Measurements from ENCODE around the gene TPPP2.
"Not testable (repeated sequence)": the region's sequence is repeated elsewhere in the genome, so short reads cannot be mapped to it uniquely, and the experiment has no call there.

TPPP2 gene

GRCh38 chr14:21029917-21030316 lies at the start of gene TPPP2:
Gene TPPP2 (plus strand): TSS chr14:21030217. CDS start chr14:21030582, 365 bp downstream.
- no peak for DNase-seq

GRCh38 chr14:20980906-20981305 lies 49.1 kb upstream of the TPPP2 start:
- DNase-seq: no peak

GRCh38 chr14:20982646-20983369 lies 47.2 kb upstream of the TPPP2 start:
- no peak for DNase-seq

GRCh38 chr14:20985650-20986049 lies 44.4 kb upstream of the TPPP2 start:
- DNase-seq: not testable (repeated sequence)

DNA sequence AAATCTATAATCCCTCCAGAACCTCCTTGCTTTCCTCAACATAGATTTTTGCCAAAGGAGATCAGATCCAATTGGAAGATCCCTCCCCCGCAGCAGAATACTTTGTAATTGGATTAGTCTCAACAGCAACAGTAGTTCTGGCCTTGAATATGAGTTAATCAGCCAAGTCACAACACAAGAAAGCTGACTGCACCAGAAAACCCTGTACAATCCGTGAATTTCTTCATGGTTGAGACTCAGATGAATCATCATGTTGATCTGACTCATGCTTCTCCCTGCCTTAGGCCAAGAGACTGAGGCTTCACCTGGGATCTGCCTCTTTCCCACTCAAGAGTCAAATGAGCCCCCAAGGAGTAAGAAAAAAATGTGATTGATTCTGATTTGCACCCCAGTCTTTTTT lies 43.2 kb upstream of the TPPP2 start:
- no peak for DNase-seq

- DNase-seq: no peak
These were observed 41.1 kb upstream of the TPPP2 start for GRCh38 chr14:20988717-20989470.

- no peak for DNase-seq
These were observed 40.6 kb upstream of the TPPP2 start for GRCh38 chr14:20989471-20989786.

DNA sequence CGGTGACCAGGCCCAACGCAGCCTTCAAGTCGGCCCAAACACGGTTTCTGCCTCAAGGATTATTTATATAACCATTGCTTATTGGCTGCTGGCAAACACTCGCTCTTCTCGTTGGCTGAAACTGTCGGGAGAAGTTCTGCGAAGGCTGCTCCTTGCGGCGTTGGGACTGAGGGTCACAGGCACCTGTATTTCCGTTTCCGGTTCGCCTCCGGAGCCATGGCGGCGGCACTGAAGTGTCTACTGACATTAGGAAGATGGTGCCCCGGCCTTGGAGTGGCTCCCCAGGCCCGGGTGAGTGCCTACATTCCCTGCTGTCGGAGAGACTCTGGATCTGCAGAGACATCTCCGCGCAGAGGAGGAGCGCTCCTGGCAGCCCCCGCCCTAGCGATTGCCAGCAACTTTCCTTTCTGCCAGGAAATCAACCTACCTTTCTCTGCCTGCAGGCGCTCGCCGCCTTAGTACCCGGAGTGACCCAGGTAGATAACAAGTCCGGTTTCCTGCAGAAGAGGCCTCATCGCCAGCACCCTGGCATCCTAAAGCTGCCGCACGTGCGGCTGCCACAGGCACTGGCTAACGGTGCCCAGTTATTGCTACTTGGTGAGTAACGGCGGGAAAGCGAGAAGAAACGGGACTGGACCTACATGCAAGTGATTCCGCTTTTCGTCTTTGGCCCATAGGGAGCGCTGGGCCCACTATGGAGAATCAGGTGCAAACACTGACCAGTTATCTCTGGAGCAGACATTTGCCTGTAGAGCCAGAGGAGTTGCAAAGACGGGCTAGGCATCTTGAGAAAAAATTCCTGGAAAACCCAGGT lies 40.0 kb upstream of the TPPP2 start, which contains the start of gene METTL17:
Gene METTL17, plus strand, starts transcription at position 194 of the 814 bp plus-strand sequence. Its CDS starts 23 bp downstream, at position 217.
- peak; percentile 87 for DNase-seq

GRCh38 chr14:20996521-20996920 lies 33.5 kb upstream of the TPPP2 start:
- DNase-seq: no peak

DNA sequence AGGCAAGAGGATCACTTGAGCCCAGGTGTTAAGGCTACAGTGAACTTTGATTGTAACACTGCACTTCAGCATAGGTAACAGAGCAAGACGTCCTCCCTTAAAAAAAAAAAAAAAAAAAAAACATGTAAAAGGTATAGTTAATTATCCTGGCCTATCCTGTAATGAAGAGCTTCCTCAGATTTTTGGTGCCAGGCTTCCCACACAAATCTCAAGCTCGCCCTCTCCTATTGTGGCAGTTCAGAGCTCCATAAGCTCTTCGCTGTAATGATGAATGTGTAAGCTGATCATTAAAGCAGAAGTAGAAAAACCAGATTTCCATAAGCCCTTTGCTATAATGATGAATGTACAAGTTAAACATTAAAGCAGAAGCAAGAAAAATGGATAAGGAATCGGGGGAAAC lies 32.9 kb upstream of the TPPP2 start:
- no peak for DNase-seq

DNA sequence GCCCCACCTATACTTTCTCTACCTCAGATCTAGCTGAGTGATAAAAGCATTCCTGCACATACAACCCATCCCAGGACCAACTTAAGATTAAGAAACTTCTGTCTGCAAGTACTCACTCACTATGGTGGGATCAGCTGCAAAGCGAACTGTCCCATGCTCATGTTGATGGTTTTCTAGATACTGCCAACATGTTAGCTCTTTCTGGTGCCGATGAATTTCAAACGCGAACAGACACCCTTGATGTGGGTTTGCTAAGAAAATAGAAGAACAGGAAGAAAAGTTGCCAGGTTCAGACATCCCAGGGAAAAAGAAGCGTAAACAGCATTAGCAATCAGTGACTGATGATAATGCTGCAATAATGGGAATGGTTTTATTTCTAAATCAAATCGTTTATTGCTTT lies 32.5 kb upstream of the TPPP2 start:
- DNase-seq: no peak

GRCh38 chr14:20998139-20998538 lies 31.9 kb upstream of the TPPP2 start:
- DNase-seq: no peak

DNA sequence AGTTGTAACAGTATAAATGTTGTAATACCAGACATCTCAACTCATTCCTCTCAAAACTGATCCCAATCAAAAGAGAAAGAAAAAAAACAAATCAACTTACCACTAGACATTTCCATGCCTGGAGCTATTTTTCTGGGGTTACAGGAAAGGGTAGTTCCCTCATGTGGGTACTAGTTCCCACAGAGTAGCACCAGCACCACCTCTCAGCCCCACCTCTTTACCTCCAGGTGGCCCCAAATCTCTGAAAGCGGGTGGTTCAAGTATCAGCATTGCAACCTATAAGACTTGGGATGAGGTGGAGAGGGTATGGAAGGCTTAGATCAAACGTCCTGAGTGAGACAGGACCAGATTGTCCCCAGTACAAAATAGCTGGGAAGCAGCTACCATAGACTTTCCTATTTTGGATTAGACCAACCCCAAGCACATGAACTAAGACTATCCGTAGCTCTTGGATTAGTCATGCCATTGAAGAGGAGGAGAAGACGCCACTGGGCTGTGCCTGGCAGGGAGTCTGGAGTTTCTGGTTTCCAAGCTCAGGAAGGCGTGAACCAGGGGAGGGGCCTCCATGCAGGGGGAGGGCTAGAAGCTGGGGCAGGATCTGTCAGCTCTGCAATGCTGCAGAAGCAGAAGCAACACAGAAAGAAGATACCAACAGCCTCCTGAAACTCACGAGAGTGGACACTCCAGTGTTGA lies 31.2 kb upstream of the TPPP2 start, which contains the start of gene SLC39A2:
Gene SLC39A2, plus strand, starts transcription at position 620 of the 693 bp plus-strand sequence. CDS start 154 bp downstream, outside the sequence.
- DNase-seq: no peak

DNA sequence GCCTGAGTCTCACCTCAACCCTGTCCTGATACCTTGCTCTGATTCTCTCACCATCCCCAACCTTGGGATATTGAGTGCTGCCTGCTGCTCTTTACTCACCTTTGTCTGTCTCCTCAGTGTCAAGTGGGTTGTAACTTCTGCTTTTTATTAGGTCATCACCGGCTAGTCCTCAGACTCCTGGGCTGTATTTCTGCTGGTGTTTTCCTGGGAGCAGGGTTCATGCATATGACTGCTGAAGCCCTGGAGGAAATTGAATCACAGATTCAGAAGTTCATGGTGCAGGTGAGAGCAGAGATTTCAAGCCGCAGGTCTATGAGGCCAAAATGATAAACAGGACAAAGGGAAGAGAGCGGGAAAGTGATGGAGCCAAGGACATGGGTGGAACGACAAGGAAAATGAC lies 30.4 kb upstream of the TPPP2 start:
- no peak for DNase-seq

DNA sequence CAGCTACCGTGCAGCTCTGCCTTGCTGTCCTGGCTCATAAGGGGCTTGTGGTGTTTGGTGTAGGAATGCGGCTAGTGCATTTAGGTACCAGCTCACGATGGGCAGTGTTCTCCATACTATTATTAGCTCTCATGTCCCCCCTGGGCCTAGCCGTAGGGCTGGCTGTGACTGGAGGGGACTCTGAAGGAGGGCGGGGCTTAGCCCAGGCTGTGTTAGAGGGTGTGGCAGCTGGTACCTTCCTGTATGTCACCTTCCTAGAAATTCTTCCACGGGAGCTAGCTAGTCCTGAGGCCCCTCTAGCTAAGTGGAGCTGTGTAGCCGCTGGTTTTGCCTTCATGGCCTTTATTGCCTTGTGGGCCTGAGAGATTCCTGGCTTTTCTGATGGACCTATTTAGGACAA lies 28.8 kb upstream of the TPPP2 start:
- no peak for DNase-seq

GRCh38 chr14:21003788-21004346 lies 26.1 kb upstream of the TPPP2 start:
- no peak for DNase-seq

DNA sequence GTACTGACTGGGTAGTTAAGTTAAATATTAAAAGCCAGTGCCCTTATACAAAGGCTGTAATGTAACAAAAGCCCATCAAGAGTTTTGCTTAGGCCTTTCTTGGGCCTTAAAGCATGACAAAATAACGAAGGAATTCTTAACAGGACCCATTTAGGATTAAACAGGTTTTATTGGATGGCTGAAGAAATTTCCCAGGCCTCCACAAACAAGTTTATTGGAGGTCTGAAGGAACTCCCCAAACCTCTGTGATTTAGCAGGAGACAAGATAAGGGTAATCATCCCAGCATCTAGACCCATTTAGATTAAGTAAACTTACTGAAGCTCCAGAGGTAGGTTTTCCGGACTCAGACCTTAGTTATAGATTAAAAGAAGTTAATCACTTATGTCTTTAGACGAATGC lies 20.3 kb upstream of the TPPP2 start:
- not testable (repeated sequence) for DNase-seq

- DNase-seq: no peak
These were observed 18.9 kb upstream of the TPPP2 start for GRCh38 chr14:21011136-21011535.

DNA sequence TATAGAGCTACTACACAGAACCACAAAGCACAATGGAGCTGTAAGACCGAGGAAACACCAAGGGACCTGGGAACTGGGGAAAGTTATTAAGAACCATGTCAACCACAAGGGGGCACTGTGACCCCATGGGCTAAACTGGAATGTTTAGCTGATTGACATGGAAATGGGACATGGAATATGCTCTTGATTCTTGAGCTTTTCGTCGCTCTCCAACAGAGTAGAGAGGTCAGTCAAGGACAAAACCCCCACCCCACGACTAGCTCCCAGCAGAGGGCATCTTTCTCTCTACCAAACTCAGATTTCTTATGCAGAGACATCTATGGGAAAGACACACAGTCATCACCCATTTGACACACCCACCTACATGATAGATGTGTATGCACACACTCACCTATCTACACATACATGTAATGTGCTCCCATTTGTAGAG lies 15.2 kb upstream of the TPPP2 start:
- peak; percentile 24 for DNase-seq

DNA sequence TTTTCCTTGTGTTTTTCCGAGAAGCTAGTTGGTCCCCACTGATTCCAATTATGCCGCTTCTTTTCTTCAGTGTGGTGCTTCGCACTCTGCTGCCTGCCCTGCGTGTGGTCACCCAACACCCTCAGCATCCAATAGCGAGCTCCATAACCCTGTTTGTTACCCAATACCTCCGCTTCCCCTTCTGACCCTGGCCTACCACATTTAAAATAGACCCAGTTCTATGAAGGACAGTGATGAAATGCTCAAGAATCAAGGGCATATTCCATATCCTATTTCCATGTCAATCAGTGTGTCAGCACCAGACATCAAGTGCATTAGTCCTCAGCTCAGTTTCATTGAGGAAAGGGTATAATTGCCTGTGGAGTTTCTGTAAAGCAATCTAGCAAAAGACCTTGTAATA lies 14.7 kb upstream of the TPPP2 start:
- no peak for DNase-seq

DNA sequence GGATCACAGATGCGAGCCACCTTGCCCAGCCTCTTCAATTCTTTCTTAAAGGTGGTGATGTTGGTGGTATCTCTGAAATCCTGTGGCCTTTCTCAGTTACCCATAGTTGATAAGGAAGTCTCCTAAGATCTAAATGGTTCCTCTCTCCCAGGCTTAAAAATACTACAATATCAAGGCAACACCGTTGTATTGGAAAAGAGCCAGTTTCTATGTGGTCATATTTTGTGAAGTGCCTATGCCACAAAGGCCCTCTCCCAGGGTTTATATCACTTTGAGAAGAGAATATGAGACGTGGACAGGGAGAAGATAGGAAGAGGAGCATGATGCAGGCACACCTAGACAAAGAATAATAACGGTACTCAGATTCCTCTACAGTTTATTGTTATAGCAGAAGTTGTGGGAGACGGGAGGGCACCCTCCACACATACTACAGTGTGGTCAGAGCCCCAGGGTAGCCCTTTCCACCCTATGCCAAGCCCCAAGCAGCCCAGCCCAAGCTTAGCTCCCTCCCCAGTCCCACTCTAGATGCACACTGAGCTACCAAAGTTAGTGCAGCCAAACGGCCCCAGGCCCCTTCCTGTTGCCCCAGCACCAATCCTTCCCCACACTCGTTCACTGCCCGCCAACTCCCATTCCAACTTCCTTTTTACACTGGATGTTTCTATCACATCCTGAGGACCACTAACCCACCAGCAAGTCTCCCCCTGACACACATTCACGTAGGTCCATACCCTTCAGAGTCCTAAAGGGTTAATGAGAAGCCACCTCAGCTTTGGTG lies 13.4 kb upstream of the TPPP2 start:
- no peak for DNase-seq

Measured in NK-92 treated with Interleukin-12 subunit alpha and Interleukin-12 subunit beta, amount 100 ng/mL, for 24 hours (cell line).